ENCODE results near the gene SNPH.
"Not testable (repeated sequence)": the region's sequence is repeated elsewhere in the genome, so short reads cannot be mapped to it uniquely, and the experiment has no call there.

The SNPH gene

GRCh38 chr20:1266167-1266973 is at the start of gene SNPH:
Gene SNPH (plus strand): TSS chr20:1266294. CDS start chr20:1296240, 29,946 bp downstream.
- DNase-seq: peak; percentile 88

- DNase-seq: not testable (repeated sequence)
These were observed 49.3 kb upstream of the SNPH start for GRCh38 chr20:1216527-1217427.

- DNase-seq: not testable (repeated sequence)
These were observed 43.3 kb upstream of the SNPH start for GRCh38 chr20:1222750-1223149.

GRCh38 chr20:1224205-1224890 is 41.7 kb upstream of the SNPH start:
- no peak for DNase-seq

- no peak for DNase-seq
These were observed 40.8 kb upstream of the SNPH start for GRCh38 chr20:1225263-1225782.

GRCh38 chr20:1225783-1226654 is 40.1 kb upstream of the SNPH start, which contains the start of gene RAD21L1:
Gene RAD21L1 (plus strand): TSS chr20:1226044. CDS start chr20:1228454, 2,410 bp downstream.
- peak; percentile 94 for DNase-seq

GRCh38 chr20:1229541-1229940 is 36.6 kb upstream of the SNPH start:
- DNase-seq: no peak

- no peak for DNase-seq
These were observed 33.6 kb upstream of the SNPH start for GRCh38 chr20:1232286-1233111.

GRCh38 chr20:1240549-1240948 is 25.5 kb upstream of the SNPH start:
- DNase-seq: no peak

GRCh38 chr20:1241456-1241855 is 24.6 kb upstream of the SNPH start:
- no peak for DNase-seq

GRCh38 chr20:1242099-1242498 is 24.0 kb upstream of the SNPH start:
- DNase-seq: no peak

GRCh38 chr20:1242530-1242929 is 23.6 kb upstream of the SNPH start:
- no peak for DNase-seq

- DNase-seq: no peak
These were observed 20.5 kb upstream of the SNPH start for GRCh38 chr20:1245578-1245977.

- DNase-seq: no peak
These were observed 18.4 kb upstream of the SNPH start for GRCh38 chr20:1247689-1248088.

GRCh38 chr20:1250282-1250681 is 15.8 kb upstream of the SNPH start:
- DNase-seq: not testable (repeated sequence)

GRCh38 chr20:1252416-1252815 is 13.7 kb upstream of the SNPH start:
- DNase-seq: no peak

GRCh38 chr20:1254254-1254653 is 11.8 kb upstream of the SNPH start:
- DNase-seq: no peak

- DNase-seq: no peak
These were observed 10.4 kb upstream of the SNPH start for GRCh38 chr20:1255675-1256074.

- no peak for DNase-seq
These were observed 2.2 kb upstream of the SNPH start for GRCh38 chr20:1263853-1264252.

- no peak for DNase-seq
These were observed 1.4 kb upstream of the SNPH start for GRCh38 chr20:1264727-1265126.

Data from CD4-positive, alpha-beta T cell treated with Interleukin-17A for 4 hours (primary cell).